SU-DHL-6 (cell line): ENCODE results near the gene PTPRN2.

Experiments
- CTCF ChIP-seq: fragments of 200-600 bp; sonication (generic); IDR thresholded peaks from one replicate; pipeline ENCODE4 v1.5.1; 2017; ENCODE audit warnings: antibody characterized with exemption, mild to moderate bottlenecking, low read length, moderate library complexity; ENCODE audit not compliant: insufficient read depth, poor library complexity, severe bottlenecking
- EZH2phosphoT487 ChIP-seq: fragments of 200-600 bp; sonication (generic), shearing (Covaris generic); conservative IDR thresholded peaks from 2 replicates; pipeline ENCODE4 v1.6.1; 2018; ENCODE audit warnings: mild to moderate bottlenecking, antibody characterized with exemption, low read length, moderate library complexity, mixed read lengths

GRCh38 chr7:158167373-158167772, 420.2 kb downstream of the PTPRN2 start:
- TF ChIP-seq CTCF (no peak), EZH2phosphoT487 (no peak)
